HEK293 (cell line): Measurements from ENCODE around the gene DYNC1LI1.

ENCODE experiments used
- CTCF ChIA-PET: fragments of 350-600 bp; formaldehyde crosslinking; extraction: SDS; loops from one replicate; lab custom pipeline; 2021; ENCODE audit warnings: antibody characterized with exemption; lab: Yijun Ruan, JAX
- POLR2A ChIA-PET: fragments of 300-600 bp; formaldehyde crosslinking; extraction: SDS; loops from one replicate; lab custom pipeline; 2020; ENCODE audit warnings: antibody characterized with exemption, inconsistent platforms; lab: Yijun Ruan, JAX
- H3K27ac ChIP-seq: fragments of 200-500 bp; sonication (Bioruptor generic); 2 replicates; pipeline ENCODE4 v1.5.1; 2014; ENCODE audit warnings: low read depth, low read length, control low read depth, inconsistent platforms; ENCODE audit errors: extremely low read depth
- H3K36me3 ChIP-seq, 2 experiments: fragments of 200-500 bp in 1 of 2; sonication (Bioruptor generic) in 1 of 2; 1 replicate in 1 of 2; 2 replicates in 1 of 2; pipeline ENCODE4 v1.5.1; 2014 to 2017; ENCODE audit warnings: inconsistent platforms in 2 of 2, low read length in 2 of 2; ENCODE audit not compliant: control insufficient read depth in 2 of 2, insufficient read depth in 1 of 2
- H3K4me1 ChIP-seq: fragments of 200-500 bp; sonication (Bioruptor generic); 2 replicates; pipeline ENCODE4 v1.5.1; 2014; ENCODE audit warnings: mild to moderate bottlenecking, low read length, inconsistent platforms; ENCODE audit not compliant: control insufficient read depth, insufficient read depth
- H3K4me3 ChIP-seq: 2 replicates; pipeline ENCODE4 v1.5.1; 2011; ENCODE audit warnings: low read depth, mild to moderate bottlenecking, control low read depth, low read length, moderate library complexity
- H3K9me3 ChIP-seq: fragments of 200-500 bp; sonication (Bioruptor generic); 2 replicates; pipeline ENCODE4 v1.5.1; 2014; ENCODE audit warnings: low read depth, low read length, inconsistent platforms; ENCODE audit not compliant: control insufficient read depth, insufficient read depth
- BCL6B ChIP-seq: fragments of 450-650 bp; formaldehyde crosslinking; IDR thresholded peaks from 2 replicates; pipeline ENCODE4 v1.5.1; 2017; ENCODE audit warnings: missing biosample characterization, missing genetic modification characterization
- KLF1 ChIP-seq: fragments of 450-650 bp; formaldehyde crosslinking; IDR thresholded peaks from 2 replicates; pipeline ENCODE4 v1.5.1; 2016; ENCODE audit warnings: missing biosample characterization, missing genetic modification characterization
- SCRT1 ChIP-seq: fragments of 450-650 bp; formaldehyde crosslinking; IDR thresholded peaks from 2 replicates; pipeline ENCODE4 v1.5.1; 2016; ENCODE audit warnings: missing biosample characterization, missing genetic modification characterization, borderline replicate concordance
- SCRT2 ChIP-seq: fragments of 450-650 bp; formaldehyde crosslinking; IDR thresholded peaks from 2 replicates; pipeline ENCODE4 v1.5.1; 2016; ENCODE audit warnings: missing biosample characterization, missing genetic modification characterization
- SP7 ChIP-seq: fragments of 450-650 bp; formaldehyde crosslinking; IDR thresholded peaks from 2 replicates; pipeline ENCODE4 v1.5.1; 2016; ENCODE audit warnings: missing biosample characterization, missing genetic modification characterization
- TSHZ1 ChIP-seq: fragments of 450-650 bp; formaldehyde crosslinking; IDR thresholded peaks from 2 replicates; pipeline ENCODE4 v1.5.1; 2016; ENCODE audit warnings: missing biosample characterization, missing genetic modification characterization, borderline replicate concordance
- ZBTB17 ChIP-seq: fragments of 450-650 bp; formaldehyde crosslinking; IDR thresholded peaks from 2 replicates; pipeline ENCODE4 v1.5.1; 2016; ENCODE audit warnings: missing biosample characterization, missing genetic modification characterization
- ZBTB6 ChIP-seq: fragments of 450-650 bp; formaldehyde crosslinking; IDR thresholded peaks from 2 replicates; pipeline ENCODE4 v1.5.1; 2017; ENCODE audit warnings: missing biosample characterization, missing genetic modification characterization
- ZNF138 ChIP-seq: fragments of 450-650 bp; formaldehyde crosslinking; IDR thresholded peaks from 2 replicates; pipeline ENCODE4 v1.5.1; 2016; ENCODE audit warnings: missing biosample characterization, missing genetic modification characterization, borderline replicate concordance
- ZNF155 ChIP-seq: fragments of 450-650 bp; formaldehyde crosslinking; IDR thresholded peaks from 2 replicates; pipeline ENCODE4 v1.5.1; 2016; ENCODE audit warnings: missing biosample characterization, missing genetic modification characterization
- ZNF248 ChIP-seq: fragments of 450-650 bp; formaldehyde crosslinking; IDR thresholded peaks from 2 replicates; pipeline ENCODE4 v1.5.1; 2017; ENCODE audit warnings: missing biosample characterization, missing genetic modification characterization
- ZNF311 ChIP-seq: fragments of 450-650 bp; formaldehyde crosslinking; IDR thresholded peaks from 2 replicates; pipeline ENCODE4 v1.5.1; 2017; ENCODE audit warnings: missing biosample characterization, missing genetic modification characterization, borderline replicate concordance
- ZNF404 ChIP-seq: fragments of 450-650 bp; formaldehyde crosslinking; IDR thresholded peaks from 2 replicates; pipeline ENCODE4 v1.5.1; 2017; ENCODE audit warnings: missing biosample characterization, missing genetic modification characterization
- ZNF549 ChIP-seq: fragments of 450-650 bp; IDR thresholded peaks from 2 replicates; pipeline ENCODE4 v1.5.1; 2018; ENCODE audit warnings: missing biosample characterization, missing genetic modification characterization, mild to moderate bottlenecking, inconsistent platforms, moderate library complexity
- ZNF610 ChIP-seq: fragments of 450-650 bp; formaldehyde crosslinking; IDR thresholded peaks from 2 replicates; pipeline ENCODE4 v1.5.1; 2016; ENCODE audit warnings: missing biosample characterization, missing genetic modification characterization, borderline replicate concordance
- ZNF624 ChIP-seq: fragments of 450-650 bp; formaldehyde crosslinking; IDR thresholded peaks from 2 replicates; pipeline ENCODE4 v1.5.1; 2017; ENCODE audit warnings: missing biosample characterization, missing genetic modification characterization
- ZNF654 ChIP-seq: fragments of 450-650 bp; formaldehyde crosslinking; IDR thresholded peaks from 2 replicates; pipeline ENCODE4 v1.5.1; 2016; ENCODE audit warnings: low read depth, missing biosample characterization, missing genetic modification characterization
- ZNF670 ChIP-seq: fragments of 450-650 bp; formaldehyde crosslinking; IDR thresholded peaks from 2 replicates; pipeline ENCODE4 v1.5.1; 2016; ENCODE audit warnings: missing biosample characterization, missing genetic modification characterization, low read depth
- ZNF707 ChIP-seq: fragments of 450-650 bp; formaldehyde crosslinking; IDR thresholded peaks from 2 replicates; pipeline ENCODE4 v1.5.1; 2016; ENCODE audit warnings: missing biosample characterization, missing genetic modification characterization
- ZNF747 ChIP-seq: fragments of 450-650 bp; formaldehyde crosslinking; IDR thresholded peaks from 2 replicates; pipeline ENCODE4 v1.5.1; 2016; ENCODE audit warnings: missing biosample characterization, missing genetic modification characterization
- ZSCAN30 ChIP-seq: fragments of 450-650 bp; IDR thresholded peaks from 2 replicates; pipeline ENCODE4 v1.5.1; 2018; ENCODE audit warnings: missing biosample characterization, mild to moderate bottlenecking, missing genetic modification characterization, moderate library complexity
- TF ChIP-seq, protein P1 (sequence below): fragments of 450-650 bp; formaldehyde crosslinking; IDR thresholded peaks from 2 replicates; pipeline ENCODE4 v1.5.1; 2016; ENCODE audit warnings: missing biosample characterization, missing genetic modification characterization

DYNC1LI1 gene

GRCh38 chr3:32510075-32510724, 60.5 kb downstream of the DYNC1LI1 start (continued):
- peak; percentile 82 for TF ChIP-seq ZNF654 (tag by site-specific recombination)
- no peak for TF ChIP-seq SCRT1 (tag by site-specific recombination)
- peak; percentile 17; the same call in 1 of the 2 replicates for TF ChIP-seq ZSCAN30 (tag by site-specific recombination)
- 0 out of 2 replicates have a peak, but pooled peaks have one; percentile 15 for TF ChIP-seq ZBTB17 (tag by site-specific recombination)

- no peaks in the 10 kb centered on the region for H3K4me1 ChIP-seq
- no peaks in the 10 kb centered on the region for H3K9me3 ChIP-seq
- no peak overlapping the region for H3K27ac ChIP-seq
- H3K36me3 ChIP-seq: no peaks in the 10 kb centered on the region
- ChIA-PET CTCF (no interaction called here), POLR2A (no interaction called here)
- TF ChIP-seq ZNF404 (no peak), ZNF747 (no peak), ZNF248 (tag by site-specific recombination) (no peak), ZNF155 (no peak), TSHZ1 (no peak), ZNF549 (tag by site-specific recombination) (no peak), KLF1 (tag by site-specific recombination) (no peak), ZNF670 (tag by site-specific recombination) (no peak), ZNF610 (no peak), ZNF707 (no peak), ZNF138 (tag by site-specific recombination) (no peak), SCRT2 (tag by site-specific recombination) (no peak), SP7 (tag by site-specific recombination) (no peak), ZNF624 (tag by site-specific recombination) (no peak), BCL6B (tag by site-specific recombination) (no peak), ZNF311 (tag by site-specific recombination) (no peak), ZBTB6 (tag by site-specific recombination) (no peak)
- TF ChIP-seq, protein P1, sequence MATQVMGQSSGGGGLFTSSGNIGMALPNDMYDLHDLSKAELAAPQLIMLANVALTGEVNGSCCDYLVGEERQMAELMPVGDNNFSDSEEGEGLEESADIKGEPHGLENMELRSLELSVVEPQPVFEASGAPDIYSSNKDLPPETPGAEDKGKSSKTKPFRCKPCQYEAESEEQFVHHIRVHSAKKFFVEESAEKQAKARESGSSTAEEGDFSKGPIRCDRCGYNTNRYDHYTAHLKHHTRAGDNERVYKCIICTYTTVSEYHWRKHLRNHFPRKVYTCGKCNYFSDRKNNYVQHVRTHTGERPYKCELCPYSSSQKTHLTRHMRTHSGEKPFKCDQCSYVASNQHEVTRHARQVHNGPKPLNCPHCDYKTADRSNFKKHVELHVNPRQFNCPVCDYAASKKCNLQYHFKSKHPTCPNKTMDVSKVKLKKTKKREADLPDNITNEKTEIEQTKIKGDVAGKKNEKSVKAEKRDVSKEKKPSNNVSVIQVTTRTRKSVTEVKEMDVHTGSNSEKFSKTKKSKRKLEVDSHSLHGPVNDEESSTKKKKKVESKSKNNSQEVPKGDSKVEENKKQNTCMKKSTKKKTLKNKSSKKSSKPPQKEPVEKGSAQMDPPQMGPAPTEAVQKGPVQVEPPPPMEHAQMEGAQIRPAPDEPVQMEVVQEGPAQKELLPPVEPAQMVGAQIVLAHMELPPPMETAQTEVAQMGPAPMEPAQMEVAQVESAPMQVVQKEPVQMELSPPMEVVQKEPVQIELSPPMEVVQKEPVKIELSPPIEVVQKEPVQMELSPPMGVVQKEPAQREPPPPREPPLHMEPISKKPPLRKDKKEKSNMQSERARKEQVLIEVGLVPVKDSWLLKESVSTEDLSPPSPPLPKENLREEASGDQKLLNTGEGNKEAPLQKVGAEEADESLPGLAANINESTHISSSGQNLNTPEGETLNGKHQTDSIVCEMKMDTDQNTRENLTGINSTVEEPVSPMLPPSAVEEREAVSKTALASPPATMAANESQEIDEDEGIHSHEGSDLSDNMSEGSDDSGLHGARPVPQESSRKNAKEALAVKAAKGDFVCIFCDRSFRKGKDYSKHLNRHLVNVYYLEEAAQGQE (tag by site-specific recombination): no peak
- no peak overlapping the region for H3K4me3 ChIP-seq
Observed at GRCh38 chr3:32508711-32509110, 61.9 kb downstream of the DYNC1LI1 start.
